KG1 (cell line): ENCODE data around the gene RPGRIP1L.

Experiments
- DNase-seq: peaks from one replicate; lab custom pipeline; 2025; lab: John Stamatoyannopoulos, UW

RPGRIP1L gene

GRCh38 chr16:53600616-53601015, 103.0 kb downstream of the RPGRIP1L start:
- no peak for DNase-seq

DNA sequence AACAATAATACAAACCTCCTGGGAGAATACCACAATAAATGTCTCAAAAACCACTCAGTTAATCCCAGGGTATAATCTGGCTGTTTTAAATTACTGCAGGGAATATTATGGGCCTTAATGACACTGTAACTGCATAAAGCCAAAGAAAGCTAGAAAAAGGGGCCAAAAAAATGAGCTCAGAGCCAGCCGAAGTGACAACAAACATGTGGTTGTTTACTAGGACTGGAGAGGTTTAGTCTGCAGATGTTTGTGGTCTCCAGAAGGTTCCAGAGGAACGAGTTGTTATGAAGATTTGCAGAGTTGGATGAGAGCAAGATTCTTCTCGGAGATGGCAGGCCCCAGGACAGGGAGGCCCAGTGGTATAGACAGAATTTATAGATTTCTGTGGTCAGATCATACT, 103.5 kb downstream of the RPGRIP1L start:
- DNase-seq = no peak

DNA sequence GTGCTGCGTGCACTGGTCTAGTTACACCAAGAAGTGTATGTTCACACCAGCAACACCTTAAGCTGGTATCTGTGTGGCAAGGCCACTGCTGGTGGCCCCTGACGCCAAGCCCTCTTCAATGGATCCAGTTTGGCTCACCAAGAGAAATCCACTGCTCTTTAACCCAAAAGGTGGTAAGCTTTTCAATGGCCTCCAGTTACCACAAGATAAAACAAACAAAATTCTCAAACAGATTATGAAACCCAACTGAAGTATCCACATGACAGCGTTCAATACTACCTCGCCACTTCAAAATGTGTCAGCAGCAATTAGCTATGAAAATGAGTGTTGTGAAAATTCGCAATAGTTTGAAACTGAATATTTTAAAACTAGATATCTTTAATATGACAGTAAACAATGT, 104.1 kb downstream of the RPGRIP1L start:
- no peak for DNase-seq

GRCh38 chr16:53598511-53599275, 105.0 kb downstream of the RPGRIP1L start:
- no peak for DNase-seq

- no peak for DNase-seq
These were observed 105.9 kb downstream of the RPGRIP1L start for GRCh38 chr16:53597776-53598175.

- no peak for DNase-seq
These were observed 115.5 kb downstream of the RPGRIP1L start for GRCh38 chr16:53588081-53588648.

GRCh38 chr16:53583401-53583800, 120.3 kb downstream of the RPGRIP1L start:
- no peak for DNase-seq

- DNase-seq = no peak
These were observed 121.9 kb downstream of the RPGRIP1L start for GRCh38 chr16:53581784-53582183.

DNA sequence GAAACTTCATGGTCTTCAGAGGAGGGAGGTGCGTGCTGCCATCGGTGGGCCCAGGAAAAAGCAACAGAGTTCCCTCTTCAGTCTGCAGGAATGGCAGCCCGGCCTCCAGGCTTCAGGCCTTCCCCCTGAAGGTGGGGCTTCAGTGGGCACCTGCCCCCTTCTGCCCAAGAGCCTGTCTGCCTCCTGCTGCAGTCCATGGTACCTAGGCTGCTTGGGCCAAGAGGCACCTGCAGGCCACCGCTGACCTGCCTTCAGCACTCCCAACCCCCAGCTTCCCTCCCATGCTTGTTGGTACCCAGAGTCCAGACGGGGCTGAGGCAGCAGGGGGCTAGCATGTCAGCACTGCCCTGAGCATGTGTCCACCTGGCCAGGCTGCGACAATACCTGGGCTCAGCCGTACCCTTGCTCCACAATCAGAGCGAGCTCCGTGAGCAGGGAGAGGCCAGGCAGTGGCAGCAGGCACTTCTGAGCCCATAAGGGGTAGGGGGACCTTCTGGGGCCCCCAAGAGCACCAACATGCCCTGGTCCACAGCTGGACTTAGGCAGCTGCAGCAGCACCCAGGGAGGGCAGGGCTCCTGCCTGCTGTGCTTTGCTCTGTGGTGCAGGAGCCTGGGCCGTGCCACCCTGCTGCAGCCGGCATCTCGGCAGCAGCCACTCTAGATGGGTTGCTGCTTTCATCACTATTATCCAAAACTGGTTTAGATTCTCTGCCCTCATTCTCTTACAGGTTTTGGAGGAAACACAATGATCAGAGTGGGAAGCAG, 123.4 kb downstream of the RPGRIP1L start:
- no peak for DNase-seq

GRCh38 chr16:53576904-53577303, 126.8 kb downstream of the RPGRIP1L start:
- DNase-seq = no peak

- no peak for DNase-seq
These were observed 127.4 kb downstream of the RPGRIP1L start for GRCh38 chr16:53576210-53576609.

- no peak for DNase-seq
These were observed 131.9 kb downstream of the RPGRIP1L start for GRCh38 chr16:53571763-53572162.

DNA sequence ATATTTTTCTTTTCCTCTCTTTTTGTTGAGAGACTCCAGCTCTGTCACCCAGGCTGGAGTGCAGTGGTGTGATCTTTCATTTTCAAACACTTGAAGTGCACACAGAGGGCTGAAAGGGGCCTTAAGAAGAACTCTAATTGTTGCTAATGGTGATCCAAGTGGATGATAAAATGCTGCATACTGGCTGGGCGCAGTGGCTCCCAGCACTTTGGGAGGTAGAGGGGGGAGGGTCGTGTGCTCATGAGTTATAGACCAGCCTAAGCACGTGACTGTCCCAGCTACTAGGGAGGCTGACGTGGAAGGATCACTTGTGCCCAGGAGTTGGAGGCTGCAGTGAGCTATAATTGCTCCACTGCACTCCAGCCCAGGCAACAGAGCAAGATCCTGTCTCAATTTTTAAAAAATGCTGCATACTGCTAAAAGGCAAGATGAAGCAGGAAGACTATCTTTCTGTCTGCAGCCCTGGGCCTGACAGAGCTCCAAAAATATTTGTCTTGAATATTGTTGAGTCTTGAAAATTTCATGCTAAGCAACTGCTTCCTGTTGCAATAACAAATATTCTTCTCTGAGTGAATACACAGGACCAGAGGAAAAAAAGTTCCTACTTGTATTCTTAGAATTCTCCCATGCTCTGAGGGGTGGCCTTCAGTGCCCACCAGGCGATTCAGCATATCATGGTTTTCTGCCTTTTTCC, 137.0 kb downstream of the RPGRIP1L start:
- DNase-seq = no peak

GRCh38 chr16:53565296-53565863, 138.3 kb downstream of the RPGRIP1L start:
- DNase-seq = no peak

- DNase-seq = no peak
These were observed 140.2 kb downstream of the RPGRIP1L start for GRCh38 chr16:53563426-53563825.

GRCh38 chr16:53561101-53561888, 142.4 kb downstream of the RPGRIP1L start:
- DNase-seq = no peak

DNA sequence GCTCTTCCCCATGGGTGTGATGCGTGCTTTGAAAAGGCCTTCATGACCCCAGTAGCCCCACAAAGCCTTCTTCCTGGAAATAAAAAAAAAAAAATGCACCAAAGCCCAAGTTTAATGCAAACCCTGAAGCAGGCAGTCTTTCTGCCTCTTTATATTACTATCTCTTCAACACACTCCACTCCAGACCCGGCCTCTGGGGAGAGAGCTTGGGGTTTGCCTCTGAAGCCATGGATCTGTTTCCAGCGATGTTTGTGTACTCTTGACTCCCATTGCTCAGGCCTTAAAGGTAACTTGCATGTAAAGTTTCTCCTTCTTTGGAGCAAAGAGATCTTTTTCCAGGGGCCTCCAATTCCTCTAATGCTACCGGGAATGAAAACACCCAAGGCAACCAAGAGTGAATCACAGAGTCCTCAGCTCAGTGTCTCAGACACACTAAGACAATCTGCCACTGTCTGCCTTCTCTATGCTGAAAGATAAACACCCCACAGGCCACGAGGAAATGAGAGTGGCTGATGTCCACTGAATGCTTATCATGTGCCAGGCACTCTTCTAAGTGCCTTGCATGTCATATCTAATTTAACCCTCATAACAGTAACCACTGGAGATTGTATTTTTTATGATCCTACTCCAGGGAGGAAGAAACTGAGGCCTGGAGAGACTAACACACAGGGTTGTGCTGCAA, 144.2 kb downstream of the RPGRIP1L start:
- DNase-seq = no peak

- no peak for DNase-seq
These were observed 144.9 kb downstream of the RPGRIP1L start for GRCh38 chr16:53558710-53559109.

- no peak for DNase-seq
These were observed 147.1 kb downstream of the RPGRIP1L start for GRCh38 chr16:53556521-53556920.

DNA sequence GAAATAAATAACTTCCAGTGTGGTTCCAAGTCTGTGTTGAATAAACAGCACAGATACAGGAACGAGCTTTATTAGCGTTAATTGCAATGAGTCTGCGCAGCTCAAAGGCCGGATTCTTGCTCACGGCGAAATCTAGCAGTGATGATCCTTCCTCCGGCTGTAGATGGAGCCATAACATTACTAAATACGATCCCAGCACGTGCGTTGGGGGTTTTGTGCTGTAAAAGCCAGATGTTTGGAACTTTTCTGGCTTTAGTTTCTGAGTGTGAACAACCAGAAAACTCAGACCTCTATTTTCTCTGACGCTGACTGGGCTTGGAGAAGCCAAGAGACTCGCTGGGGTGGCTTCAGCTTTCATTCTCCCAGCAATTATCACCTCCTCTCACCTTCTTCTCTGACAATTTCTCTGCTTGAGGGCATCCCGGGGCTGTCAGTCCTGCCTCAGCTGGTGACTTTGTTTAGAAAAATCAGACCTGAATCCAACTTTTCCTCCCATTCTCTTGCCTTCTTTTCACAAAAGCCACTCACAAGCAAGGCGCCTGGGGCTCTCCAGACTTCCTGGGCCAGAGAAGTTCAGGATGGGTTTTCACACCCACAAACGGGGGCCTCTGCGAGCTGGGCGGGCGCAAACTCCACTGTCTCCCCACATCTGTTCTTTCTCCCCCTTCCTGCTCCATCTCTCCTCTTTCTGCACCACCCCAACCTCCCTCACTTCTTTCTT, 153.5 kb downstream of the RPGRIP1L start:
- DNase-seq = peak; percentile 36
